GM23248 (cell line): ENCODE data around the gene EMP1. TPM values are rescaled to one million over a fixed set of nuclear protein-coding genes. Genes with fewer than 3 reads are reported as not detected.

Experiments
- DNase-seq: peaks from one replicate; pipeline ENCODE4 v3.0.0-alpha.2; 2015
- H2AFZ ChIP-seq: fragments of 200-600 bp; sonication (generic); 2 replicates; pipeline ENCODE4 v1.6.1; 2016; ENCODE audit warnings: antibody characterized with exemption
- H3F3A ChIP-seq: fragments of 200-600 bp; sonication (generic); 2 replicates; pipeline ENCODE4 v1.6.1; 2016; ENCODE audit warnings: mild to moderate bottlenecking, antibody characterized with exemption, mixed run types; ENCODE audit not compliant: insufficient read depth
- H3K27ac ChIP-seq: fragments of 200-600 bp; sonication (generic); 2 replicates; pipeline ENCODE4 v1.5.1; 2016; ENCODE audit warnings: mild to moderate bottlenecking
- H3K27me3 ChIP-seq: fragments of 200-600 bp; sonication (generic); replicated peaks from 2 replicates; pipeline ENCODE4 v1.6.1; 2016; ENCODE audit warnings: mild to moderate bottlenecking; ENCODE audit not compliant: insufficient read depth
- H3K36me3 ChIP-seq: fragments of 200-600 bp; sonication (generic); 2 replicates; pipeline ENCODE4 v1.6.1; 2016; ENCODE audit warnings: low read depth, mild to moderate bottlenecking
- H3K4me1 ChIP-seq: fragments of 200-600 bp; sonication (generic); 2 replicates; pipeline ENCODE4 v1.6.1; 2016; ENCODE audit warnings: mild to moderate bottlenecking; ENCODE audit not compliant: insufficient read depth
- H3K4me2 ChIP-seq: fragments of 200-600 bp; sonication (generic); one replicate; pipeline ENCODE4 v1.6.1; 2016; ENCODE audit warnings: mild to moderate bottlenecking; ENCODE audit not compliant: unreplicated experiment
- H3K4me3 ChIP-seq: fragments of 200-600 bp; sonication (generic); 2 replicates; pipeline ENCODE4 v1.5.1; 2016; ENCODE audit warnings: mild to moderate bottlenecking
- H3K79me2 ChIP-seq: fragments of 200-600 bp; sonication (generic); 2 replicates; pipeline ENCODE4 v1.6.1; 2016; ENCODE audit warnings: mild to moderate bottlenecking; ENCODE audit not compliant: insufficient read depth
- H3K9ac ChIP-seq: fragments of 200-600 bp; sonication (generic); 2 replicates; pipeline ENCODE4 v1.6.1; 2016; ENCODE audit warnings: mild to moderate bottlenecking
- H3K9me2 ChIP-seq: fragments of 200-600 bp; sonication (generic); 2 replicates; pipeline ENCODE4 v1.6.1; 2016; ENCODE audit warnings: mixed run types, mild to moderate bottlenecking, moderate library complexity; ENCODE audit not compliant: insufficient read depth
- H3K9me3 ChIP-seq: fragments of 200-600 bp; sonication (generic); one replicate; pipeline ENCODE4 v1.6.1; 2017; ENCODE audit warnings: low read depth
- H4K20me1 ChIP-seq: fragments of 200-600 bp; sonication (generic); 2 replicates; pipeline ENCODE4 v1.6.0; 2016; ENCODE audit not compliant: insufficient read depth
- EZH2 ChIP-seq: fragments of 200-600 bp; sonication (generic); IDR thresholded peaks from 2 replicates; pipeline ENCODE4 v1.6.1; 2018; ENCODE audit warnings: antibody characterized with exemption, mild to moderate bottlenecking; ENCODE audit not compliant: insufficient read depth, poor library complexity, severe bottlenecking
- EZH2phosphoT487 ChIP-seq: fragments of 200-600 bp; sonication (generic); IDR thresholded peaks from 2 replicates; pipeline ENCODE4 v1.6.1; 2018; ENCODE audit warnings: antibody characterized with exemption, moderate library complexity, mild to moderate bottlenecking, low read depth; ENCODE audit not compliant: insufficient read depth
- WGBS, 2 experiments: methylation state at CpG; one replicate each; pipeline ENCODE4 v1.1.6; 2015 to 2017; ENCODE audit warnings: low lambda C conversion rate in 2 of 2, low coverage in 1 of 2; ENCODE audit errors: missing lambda C conversion rate in 2 of 2; 5-methylcytosine and 5-hydroxymethylcytosine counted together
- in situ Hi-C: fragments of 300-500 bp; cut with MboI; formaldehyde crosslinking; loops from 2 replicates; pipeline ENCODE4 v1.15.0; 2020
- polyA plus RNA-seq: library from polyadenylated mRNA; unstranded; fragments of >200 nt; fragmentation: Nextera tagmentation; extraction: Ambion mirVana; gene quantifications from 2 replicates; pipeline ENCODE4 v1.2.1, GENCODE V29; 2016
- total RNA-seq: library from RNA; depleted of rRNA; stranded (reverse); fragments of >200 nt; shearing (Covaris generic); gene quantifications from 2 replicates; pipeline ENCODE4 v1.2.3, GENCODE V29; 2014

The EMP1 gene
- total and polyA plus RNA-seq, 2 experiments from 2014 or later: 518 to 631 TPM

DNA sequence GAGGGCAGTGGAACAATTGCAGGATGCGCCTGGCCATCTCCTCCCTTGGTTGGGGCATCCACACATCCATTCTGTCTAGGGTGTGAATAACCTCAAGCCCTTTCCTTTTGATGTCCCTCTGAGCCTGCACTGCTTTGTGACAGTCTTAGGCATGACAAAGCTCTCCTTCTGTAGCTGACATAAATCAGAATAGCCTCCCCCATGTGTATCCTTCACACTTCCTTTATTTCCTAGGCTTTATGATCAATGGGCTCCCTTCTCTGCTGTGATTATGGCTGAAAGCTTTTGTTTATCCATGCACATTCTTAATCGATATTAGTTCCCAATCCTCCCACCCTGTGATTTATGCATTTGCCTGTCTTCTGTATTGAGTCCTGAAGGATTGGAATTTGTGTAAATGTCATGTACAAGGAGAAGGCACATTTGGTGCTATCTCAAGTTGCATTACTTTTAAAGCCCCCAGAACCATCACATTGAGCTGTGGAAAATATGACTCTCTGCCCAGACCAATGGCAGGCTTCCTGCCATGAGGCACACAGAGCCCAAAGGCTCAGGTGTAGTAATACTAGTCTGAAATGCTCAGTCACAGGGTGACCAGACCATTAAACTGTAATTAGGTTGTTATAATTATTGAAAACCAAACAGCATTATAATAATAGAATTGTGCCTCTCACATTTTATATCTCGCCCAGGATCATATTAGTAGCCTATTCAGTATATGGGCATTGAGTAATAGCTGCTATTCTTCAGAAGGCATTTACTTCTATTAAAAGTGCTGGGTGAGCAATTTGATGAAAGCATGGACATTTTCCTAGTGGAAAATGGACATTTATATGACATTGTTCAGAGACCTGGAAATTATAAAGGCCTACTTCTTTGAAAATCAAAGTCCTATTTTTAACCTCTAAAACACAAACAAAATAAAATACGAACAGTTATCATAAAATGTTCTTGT lies 14.0 kb downstream of the EMP1 start:
- no peak for TF ChIP-seq EZH2phosphoT487
- no peak for TF ChIP-seq EZH2
- no peak overlapping the region for H2AFZ ChIP-seq
- H3K9me3 ChIP-seq: no peaks in the 10 kb centered on the region
- peak overlapping the region; percentile 100 for H3K27ac ChIP-seq
- H3K9me2 ChIP-seq: no peaks in the 10 kb centered on the region
- H3K9ac ChIP-seq: peak overlapping the region; percentile 99
- in situ Hi-C loops: loop anchor here (5.0 kb wide), 1 partner anchor 113 kb away; no protein-coding TSS in a partner anchor
- peak overlapping the region; percentile 46; the same call in 1 of the 2 replicates for H3K4me3 ChIP-seq
- peaks cover 95% of the 10 kb centered on the region for H3F3A ChIP-seq
- peaks cover 94% of the 10 kb centered on the region for H3K79me2 ChIP-seq
- 52 to 62% methylated on average over 4 of the region's 4 CpGs for WGBS, 2 experiments
- no peaks in the 10 kb centered on the region for H3K27me3 ChIP-seq
- peak overlapping the region; percentile 83 for H3K4me2 ChIP-seq
- peaks cover 13% of the 10 kb centered on the region; the same call in 1 of the 2 replicates for H4K20me1 ChIP-seq
- DNase-seq: peak; percentile 69
- peaks cover 64% of the 10 kb centered on the region for H3K36me3 ChIP-seq
- peaks cover 69% of the 10 kb centered on the region for H3K4me1 ChIP-seq

- 48 to 49% methylated on average over 7 of the region's 7 CpGs for WGBS, 2 experiments
- Histone ChIP-seq H4K20me1 (peaks cover 13% of the 10 kb centered on the region; the same call in 1 of the 2 replicates), H3K9me3 (no peaks in the 10 kb centered on the region), H3K27ac (peak overlapping the region; percentile 100), H2AFZ (no peak overlapping the region), H3K36me3 (peaks cover 72% of the 10 kb centered on the region), H3F3A (peaks cover 97% of the 10 kb centered on the region), H3K27me3 (no peaks in the 10 kb centered on the region), H3K9me2 (no peaks in the 10 kb centered on the region), H3K4me2 (peak overlapping the region; percentile 83), H3K79me2 (peaks cover 97% of the 10 kb centered on the region), H3K9ac (peak overlapping the region; percentile 99), H3K4me3 (0 out of 2 replicates have a peak overlapping the region, but pooled peaks have one; percentile 0), H3K4me1 (peaks cover 71% of the 10 kb centered on the region)
- DNase-seq: peak; percentile 45
- in situ Hi-C loops: loop anchor here (5.0 kb wide), 1 partner anchor 114 kb away; no protein-coding TSS in a partner anchor
- TF ChIP-seq EZH2 (no peak), EZH2phosphoT487 (no peak)
These were observed 14.8 kb downstream of the EMP1 start for GRCh38 chr12:13211191-13211858.

- Histone ChIP-seq H3K4me2 (peak overlapping the region; percentile 24), H3K27me3 (no peaks in the 10 kb centered on the region), H2AFZ (no peak overlapping the region), H3K4me1 (peaks cover 72% of the 10 kb centered on the region), H3K9me2 (no peaks in the 10 kb centered on the region), H3F3A (peaks cover 98% of the 10 kb centered on the region), H3K9ac (peak overlapping the region; percentile 99), H3K79me2 (peaks cover 91% of the 10 kb centered on the region), H3K27ac (peak overlapping the region; percentile 100), H3K4me3 (no peak overlapping the region), H3K9me3 (no peaks in the 10 kb centered on the region), H3K36me3 (peaks cover 77% of the 10 kb centered on the region), H4K20me1 (peaks cover 13% of the 10 kb centered on the region; the same call in 1 of the 2 replicates)
- no peak for TF ChIP-seq EZH2
- no peak for TF ChIP-seq EZH2phosphoT487
- 63 to 70% methylated on average over 8 of the region's 8 CpGs for WGBS, 2 experiments
- in situ Hi-C loops: loop anchor here (5.0 kb wide), 1 partner anchor 115 kb away; no protein-coding TSS in a partner anchor
- peak; percentile 80 for DNase-seq
These were observed 15.5 kb downstream of the EMP1 start for GRCh38 chr12:13211859-13212664.
